H9 (cell line): ENCODE measurements around the gene CCSER1. TPM values are rescaled to one million over a fixed set of nuclear protein-coding genes. Genes with fewer than 3 reads are reported as not detected.

Experiments used
- DNase-seq: peaks from one replicate; pipeline ENCODE4 v3.0.0-alpha.2; 2017
- H2AFZ ChIP-seq: one replicate; pipeline ENCODE4 v1.6.1; 2013; ENCODE audit warnings: mild to moderate bottlenecking, low read length, control low read depth, moderate library complexity
- H2AK5ac ChIP-seq: 2 replicates; pipeline ENCODE4 v1.6.1; 2013; ENCODE audit warnings: low read length, control low read depth, mixed read lengths; ENCODE audit not compliant: insufficient read length
- H2BK120ac ChIP-seq: one replicate; pipeline ENCODE4 v1.6.1; 2013; ENCODE audit warnings: low read depth, mild to moderate bottlenecking, low read length, control low read depth, inconsistent platforms; ENCODE audit not compliant: poor library complexity, severe bottlenecking
- H2BK12ac ChIP-seq: 2 replicates; pipeline ENCODE4 v1.6.1; 2013; ENCODE audit warnings: low read length, control low read depth, mixed read lengths, low read depth; ENCODE audit not compliant: insufficient read length
- H2BK15ac ChIP-seq: 2 replicates; pipeline ENCODE4 v1.6.1; 2013; ENCODE audit warnings: low read depth, low read length, control low read depth
- H2BK20ac ChIP-seq: one replicate; pipeline ENCODE4 v1.6.1; 2013; ENCODE audit warnings: low read depth, mild to moderate bottlenecking, low read length, control low read depth, inconsistent platforms; ENCODE audit not compliant: poor library complexity, severe bottlenecking
- H2BK5ac ChIP-seq: 2 replicates; pipeline ENCODE4 v1.6.1; 2013; ENCODE audit warnings: low read length, control low read depth, mixed read lengths; ENCODE audit not compliant: insufficient read length
- H3K14ac ChIP-seq: 2 replicates; pipeline ENCODE4 v1.6.1; 2013; ENCODE audit warnings: low read length, control low read depth; ENCODE audit not compliant: insufficient read depth
- H3K18ac ChIP-seq: 2 replicates; pipeline ENCODE4 v1.6.1; 2013; ENCODE audit warnings: low read depth, mild to moderate bottlenecking, mixed read lengths, low read length, control low read depth; ENCODE audit not compliant: insufficient read length
- H3K23ac ChIP-seq: 2 replicates; pipeline ENCODE4 v1.6.1; 2013; ENCODE audit warnings: low read length, control low read depth, mixed read lengths, low read depth; ENCODE audit not compliant: insufficient read length
- H3K23me2 ChIP-seq: 2 replicates; pipeline ENCODE4 v1.6.1; 2013; ENCODE audit warnings: low read depth, mild to moderate bottlenecking, mixed read lengths, low read length, control low read depth; ENCODE audit not compliant: insufficient read length, poor library complexity, severe bottlenecking
- H3K27ac ChIP-seq: 2 replicates; pipeline ENCODE4 v1.5.1; 2013; ENCODE audit warnings: low read length, control low read depth, mixed read lengths, low read depth; ENCODE audit not compliant: insufficient read length
- H3K27me3 ChIP-seq: 2 replicates; pipeline ENCODE4 v1.6.1; 2013; ENCODE audit warnings: low read length, control low read depth, inconsistent platforms; ENCODE audit not compliant: insufficient read depth
- H3K4ac ChIP-seq: 2 replicates; pipeline ENCODE4 v1.6.1; 2013; ENCODE audit warnings: low read depth, mild to moderate bottlenecking, control low read depth, inconsistent platforms, low read length, moderate library complexity
- H3K4me1 ChIP-seq: 2 replicates; pipeline ENCODE4 v1.6.1; 2013; ENCODE audit warnings: low read length, control low read depth, inconsistent platforms; ENCODE audit not compliant: insufficient read depth
- H3K4me2 ChIP-seq: 2 replicates; pipeline ENCODE4 v1.6.1; 2013; ENCODE audit warnings: low read length, control low read depth, mixed read lengths; ENCODE audit not compliant: insufficient read length, insufficient read depth
- H3K56ac ChIP-seq: 2 replicates; pipeline ENCODE4 v1.6.1; 2013; ENCODE audit warnings: low read depth, mild to moderate bottlenecking, mixed read lengths, low read length, control low read depth; ENCODE audit not compliant: insufficient read length
- H3K79me1 ChIP-seq: 2 replicates; pipeline ENCODE4 v1.6.1; 2013; ENCODE audit warnings: low read depth, mild to moderate bottlenecking, moderate library complexity, low read length, control low read depth, inconsistent platforms; ENCODE audit not compliant: insufficient read depth, poor library complexity, severe bottlenecking
- H3K79me2 ChIP-seq: 2 replicates; pipeline ENCODE4 v1.6.1; 2013; ENCODE audit warnings: low read length, control low read depth, inconsistent platforms; ENCODE audit not compliant: insufficient read depth
- H3K9ac ChIP-seq: 2 replicates; pipeline ENCODE4 v1.6.1; 2013; ENCODE audit warnings: low read length, control low read depth, mixed read lengths; ENCODE audit not compliant: insufficient read length; ENCODE audit errors: extremely low read depth
- H3K9me3 ChIP-seq: one replicate; pipeline ENCODE4 v1.6.1; 2013; ENCODE audit warnings: low read depth, low read length, inconsistent platforms; ENCODE audit not compliant: control insufficient read depth
- H3T11ph ChIP-seq: one replicate; pipeline ENCODE4 v1.6.1; 2013; ENCODE audit warnings: mild to moderate bottlenecking, low read length, control low read depth, inconsistent platforms
- H4K20me1 ChIP-seq: one replicate; pipeline ENCODE4 v1.6.1; 2013; ENCODE audit not compliant: control insufficient read depth, insufficient read length, insufficient read depth
- H4K5ac ChIP-seq: 2 replicates; pipeline ENCODE4 v1.6.1; 2013; ENCODE audit warnings: low read depth, mild to moderate bottlenecking, mixed read lengths, low read length, control low read depth; ENCODE audit not compliant: insufficient read length
- H4K8ac ChIP-seq: replicated peaks from 2 replicates; pipeline ENCODE4 v1.6.1; 2013; ENCODE audit warnings: low read length, control low read depth, mixed read lengths, low read depth; ENCODE audit not compliant: insufficient read length
- H4K91ac ChIP-seq: 2 replicates; pipeline ENCODE4 v1.6.1; 2013; ENCODE audit warnings: low read depth, mild to moderate bottlenecking, moderate library complexity, mixed read lengths, low read length, control low read depth; ENCODE audit not compliant: insufficient read length
- H3K27ac Mint-ChIP-seq, 3 experiments: 2 replicates in 2 of 3; 3 replicates in 1 of 3; pipeline ENCODE4 v1.8.0; 2020 to 2021; ENCODE audit warnings: mixed read lengths in 3 of 3, mild to moderate bottlenecking in 1 of 3, moderate library complexity in 1 of 3
- H3K27me3 Mint-ChIP-seq: 2 replicates; pipeline ENCODE4 v1.8.0; 2021; ENCODE audit warnings: low read depth, mild to moderate bottlenecking, moderate library complexity, mixed read lengths
- H3K36me3 Mint-ChIP-seq, 3 experiments: 2 replicates in 2 of 3; 3 replicates in 1 of 3; pipeline ENCODE4 v1.8.0; 2020 to 2021; ENCODE audit warnings: low read depth in 3 of 3, mixed read lengths in 3 of 3; ENCODE audit not compliant: insufficient read depth in 1 of 3
- H3K4me1 Mint-ChIP-seq, 2 experiments: 2 replicates each; pipeline ENCODE4 v1.8.0; 2020; ENCODE audit warnings: mixed read lengths in 2 of 2
- H3K4me3 Mint-ChIP-seq, 2 experiments: 2 replicates in 1 of 2; 3 replicates in 1 of 2; pipeline ENCODE4 v1.8.0; 2020 to 2021; ENCODE audit warnings: mild to moderate bottlenecking in 2 of 2, mixed read lengths in 2 of 2, moderate library complexity in 1 of 2
- H3K9me3 Mint-ChIP-seq, 2 experiments: 2 replicates in 1 of 2; 3 replicates in 1 of 2; pipeline ENCODE4 v1.8.0; 2020; ENCODE audit warnings: mild to moderate bottlenecking in 2 of 2, mixed read lengths in 2 of 2, moderate library complexity in 1 of 2
- WGBS: extraction: QIAGEN DNeasy Blood & Tissue Kit; methylation state at CpG from one replicate; pipeline ENCODE4 v1.1.7; 2013; ENCODE audit warnings: missing lambda C conversion rate, low lambda C conversion rate, mixed read lengths; ENCODE audit not compliant: insufficient read length; ENCODE audit errors: extremely low coverage; 5-methylcytosine and 5-hydroxymethylcytosine counted together
- total RNA-seq: library from RNA; stranded (reverse); gene quantifications from 2 replicates; pipeline ENCODE4 v1.2.1, GENCODE V29; 2021
- TF ChIP-seq, protein P1 (sequence below): fragments of 200-600 bp; sonication (generic); conservative IDR thresholded peaks from 3 replicates; pipeline ENCODE4 v1.8.0; 2021; ENCODE audit warnings: antibody characterized with exemption, mild to moderate bottlenecking

Gene CCSER1
- total RNA-seq, 1 experiment from 2014 or later = 0.37 TPM

DNA sequence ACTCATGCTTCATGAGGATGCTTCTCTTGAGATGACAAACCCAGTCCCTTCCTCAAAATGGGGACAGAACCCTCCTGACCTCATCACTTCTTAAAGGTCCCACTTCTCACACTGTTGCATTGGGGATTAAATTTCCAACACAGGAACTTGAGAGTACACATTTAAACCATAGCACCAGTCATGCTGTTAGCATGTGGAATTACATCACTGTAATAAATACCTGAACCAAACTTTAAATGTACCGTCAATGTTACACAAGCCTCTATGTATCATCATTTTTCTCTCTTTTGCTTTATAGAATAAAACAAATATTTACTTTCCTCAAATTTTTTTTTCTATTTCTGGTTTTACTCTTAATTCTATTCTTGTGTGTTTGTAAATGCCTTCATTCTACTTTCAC lies 448.2 kb downstream of the CCSER1 start:
- H3K9me3 Mint-ChIP-seq = peaks cover 0 to 2% of the 10 kb centered on the region in 2 experiments; a peak in 1 of 5 replicates
- DNase-seq = no peak

More for the DNA sequence above, 448.2 kb downstream of the CCSER1 start:
- Histone ChIP-seq H3K4me1 (no peaks in the 10 kb centered on the region), H3K23me2 (no peaks in the 10 kb centered on the region), H2AK5ac (no peak overlapping the region), H3K79me2 (0 out of 2 replicates have a peak, but pooled peaks cover 2% of the 10 kb centered on the region), H2BK15ac (no peak overlapping the region), H3K14ac (no peak overlapping the region), H2BK120ac (no peak overlapping the region), H3T11ph (no peak overlapping the region), H3K4ac (no peak overlapping the region), H3K23ac (no peak overlapping the region), H4K91ac (no peak overlapping the region), H4K8ac (no peak overlapping the region), H2AFZ (no peak overlapping the region), H3K18ac (no peak overlapping the region), H3K79me1 (no peaks in the 10 kb centered on the region), H3K56ac (no peak overlapping the region), H2BK20ac (no peak overlapping the region), H2BK12ac (no peak overlapping the region), H4K5ac (no peak overlapping the region), H3K4me2 (no peak overlapping the region), H4K20me1 (no peaks in the 10 kb centered on the region), H3K27me3 (no peaks in the 10 kb centered on the region), H3K9ac (no peak overlapping the region), H2BK5ac (no peak overlapping the region), H3K27ac (no peak overlapping the region), H3K9me3 (no peaks in the 10 kb centered on the region)
- Mint-ChIP-seq H3K27ac (no peak overlapping the region), H3K4me1 (peaks cover 4 to 6% of the 10 kb centered on the region in 2 experiments), H3K4me3 (no peak overlapping the region), H3K27me3 (no peaks in the 10 kb centered on the region), H3K36me3 (0 out of 7 replicates have a peak, but pooled peaks cover 0 to 5% (median 0%) of the 10 kb centered on the region in 3 experiments)
- WGBS = no CpG with 5 or more reads among the region's 1 CpG
- TF ChIP-seq, protein P1, sequence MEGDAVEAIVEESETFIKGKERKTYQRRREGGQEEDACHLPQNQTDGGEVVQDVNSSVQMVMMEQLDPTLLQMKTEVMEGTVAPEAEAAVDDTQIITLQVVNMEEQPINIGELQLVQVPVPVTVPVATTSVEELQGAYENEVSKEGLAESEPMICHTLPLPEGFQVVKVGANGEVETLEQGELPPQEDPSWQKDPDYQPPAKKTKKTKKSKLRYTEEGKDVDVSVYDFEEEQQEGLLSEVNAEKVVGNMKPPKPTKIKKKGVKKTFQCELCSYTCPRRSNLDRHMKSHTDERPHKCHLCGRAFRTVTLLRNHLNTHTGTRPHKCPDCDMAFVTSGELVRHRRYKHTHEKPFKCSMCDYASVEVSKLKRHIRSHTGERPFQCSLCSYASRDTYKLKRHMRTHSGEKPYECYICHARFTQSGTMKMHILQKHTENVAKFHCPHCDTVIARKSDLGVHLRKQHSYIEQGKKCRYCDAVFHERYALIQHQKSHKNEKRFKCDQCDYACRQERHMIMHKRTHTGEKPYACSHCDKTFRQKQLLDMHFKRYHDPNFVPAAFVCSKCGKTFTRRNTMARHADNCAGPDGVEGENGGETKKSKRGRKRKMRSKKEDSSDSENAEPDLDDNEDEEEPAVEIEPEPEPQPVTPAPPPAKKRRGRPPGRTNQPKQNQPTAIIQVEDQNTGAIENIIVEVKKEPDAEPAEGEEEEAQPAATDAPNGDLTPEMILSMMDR = no peak
